Esophagus squamous epithelium (tissue), 5 donors: ENCODE measurements around the gene IMMP2L. TPM values are rescaled to one million over a fixed set of nuclear protein-coding genes. Genes with fewer than 3 reads are reported as not detected.

ENCODE experiments used
- DNase-seq: peaks from one replicate; lab custom pipeline; 2025; lab: John Stamatoyannopoulos, UW
- H3K27ac ChIP-seq, 4 donors: fragments of 200-600 bp; sonication (generic); one replicate each; pipeline ENCODE4 v1.5.1; 2016 to 2019; ENCODE audit warnings: mild to moderate bottlenecking in 1 of 4
- H3K27me3 ChIP-seq, 4 donors: fragments of 200-600 bp; sonication (generic); 1 replicate in 3 of 4; 2 replicates in 1 of 4; pipeline versions ENCODE4 v1.5.1 to v1.6.0; 2017 to 2021; ENCODE audit warnings: antibody characterized with exemption in 1 of 4
- H3K36me3 ChIP-seq, 3 donors: fragments of 200-600 bp; sonication (generic); one replicate each; pipeline ENCODE4 v1.5.1; 2016 to 2019
- H3K4me1 ChIP-seq, 3 donors: fragments of 200-600 bp; sonication (generic); one replicate each; pipeline ENCODE4 v1.5.1; 2017 to 2019
- H3K4me3 ChIP-seq, 4 donors: fragments of 200-600 bp; sonication (generic); 1 replicate in 3 of 4; 2 replicates in 1 of 4; pipeline ENCODE4 v1.5.1; 2016 to 2019; ENCODE audit warnings: mild to moderate bottlenecking in 2 of 4, moderate library complexity in 1 of 4
- H3K9me3 ChIP-seq, 3 donors: fragments of 200-600 bp; sonication (generic); one replicate each; pipeline ENCODE4 v1.5.1; 2016 to 2019
- CTCF ChIP-seq, 6 experiments: fragments of 450-650 bp in 4 of 6; fragments of 200-600 bp in 2 of 6; sonication (generic) in 2 of 6; IDR thresholded peaks; one replicate each; pipeline ENCODE4 v1.5.1; 2016 to 2019; ENCODE audit warnings: antibody characterized with exemption in 6 of 6, mild to moderate bottlenecking in 4 of 6, moderate library complexity in 4 of 6
- POLR2A ChIP-seq, 4 donors: fragments of 450-650 bp; IDR thresholded peaks; one replicate each; pipeline ENCODE4 v1.6.1; 2017; ENCODE audit warnings: antibody characterized with exemption in 4 of 4, mild to moderate bottlenecking in 4 of 4, moderate library complexity in 3 of 4
- WGBS, 2 donors: methylation state at CpG; one replicate each; pipeline ENCODE4 v1.1.5; 2018; 5-methylcytosine and 5-hydroxymethylcytosine counted together
- intact Hi-C: fragments of 100-400 bp; cut with DNase I; formaldehyde crosslinking; loops from one replicate; pipeline ENCODE4 v1.15.0; 2022
- total RNA-seq, 4 donors: library from RNA; depleted of rRNA; stranded (reverse); fragments of >200 nt; gene quantifications; one replicate each; pipeline ENCODE4 v1.1.0, GENCODE V29; 2016
- donor health status: DM: yes; HTN: yes; CAD: no.

Gene IMMP2L
- total RNA-seq, 4 donors from 2014 or later, result 1.6 to 21.7 (median 5.4) TPM

GRCh38 chr7:110842796-110843195, 719.5 kb downstream of the IMMP2L start:
- TF ChIP-seq CTCF (IDR thresholded peaks at IDR 0.05) (no peak), POLR2A (IDR thresholded peaks at IDR 0.05) (no peak)
- no peak overlapping the region for H3K4me3 ChIP-seq
- no peaks in the 10 kb centered on the region for H3K9me3 ChIP-seq
- intact Hi-C loops, result no loop called here
- no peak for DNase-seq
- no peaks in the 10 kb centered on the region for H3K4me1 ChIP-seq
- H3K36me3 ChIP-seq, result no peaks in the 10 kb centered on the region
- no peaks in the 10 kb centered on the region for H3K27me3 ChIP-seq
- no peak overlapping the region for H3K27ac ChIP-seq
- 78 to 89% methylated on average over 4 of the region's 4 CpGs for WGBS, 2 donors

- no peaks in the 10 kb centered on the region for H3K27me3 ChIP-seq
- H3K27ac ChIP-seq, result no peak overlapping the region
- WGBS, 2 donors, result 55 to 80% methylated on average over 2 to 3 of the region's 3 CpGs
- H3K9me3 ChIP-seq, result no peaks in the 10 kb centered on the region
- TF ChIP-seq CTCF (IDR thresholded peaks at IDR 0.05), result no peak
- H3K4me3 ChIP-seq, result no peak overlapping the region
- no peaks in the 10 kb centered on the region for H3K36me3 ChIP-seq
- intact Hi-C loops, result no loop called here
- DNase-seq, result no peak
- H3K4me1 ChIP-seq, result no peaks in the 10 kb centered on the region
Measured at GRCh38 chr7:110841840-110842545, 720.3 kb downstream of the IMMP2L start.

DNA sequence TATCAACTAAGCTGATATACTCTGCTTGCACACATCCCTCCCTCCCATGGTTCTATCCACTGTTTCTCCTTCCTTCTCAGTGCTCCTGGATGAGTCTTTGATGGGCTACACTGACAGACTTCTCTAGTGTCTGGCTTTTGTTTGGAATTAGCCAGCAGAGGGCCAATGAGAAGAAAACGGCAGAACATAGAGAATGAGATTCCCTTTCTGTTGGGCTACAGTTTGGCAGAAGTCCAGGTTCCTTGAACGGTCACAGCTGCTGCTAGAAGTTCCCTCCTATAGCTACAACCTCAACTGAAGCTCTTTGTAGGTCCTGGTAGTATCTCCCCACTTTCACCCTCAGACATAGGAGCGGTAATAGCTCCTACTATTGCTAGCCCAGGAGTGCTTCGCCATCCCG, 722.4 kb downstream of the IMMP2L start:
- Histone ChIP-seq H3K27ac (no peak overlapping the region), H3K9me3 (no peaks in the 10 kb centered on the region), H3K4me3 (no peak overlapping the region), H3K27me3 (no peaks in the 10 kb centered on the region), H3K4me1 (no peaks in the 10 kb centered on the region), H3K36me3 (no peaks in the 10 kb centered on the region)
- no peak for DNase-seq
- 64 to 68% methylated on average over 5 of the region's 5 CpGs for WGBS, 2 donors
- TF ChIP-seq CTCF (IDR thresholded peaks at IDR 0.05) (no peak), POLR2A (IDR thresholded peaks at IDR 0.05) (no peak)
- intact Hi-C loops, result no loop called here

GRCh38 chr7:110835849-110836248, 726.4 kb downstream of the IMMP2L start:
- intact Hi-C loops, result no loop called here
- TF ChIP-seq POLR2A (IDR thresholded peaks at IDR 0.05) (no peak), CTCF (IDR thresholded peaks at IDR 0.05) (no peak)

GRCh38 chr7:110835218-110835617, 727.1 kb downstream of the IMMP2L start:
- intact Hi-C loops, result no loop called here
- Histone ChIP-seq H3K27me3 (no peaks in the 10 kb centered on the region), H3K27ac (no peak overlapping the region), H3K4me1 (no peaks in the 10 kb centered on the region), H3K9me3 (no peaks in the 10 kb centered on the region), H3K36me3 (no peaks in the 10 kb centered on the region), H3K4me3 (no peak overlapping the region)
- no peak for DNase-seq
- TF ChIP-seq CTCF (IDR thresholded peaks at IDR 0.05) (no peak), POLR2A (IDR thresholded peaks at IDR 0.05) (no peak)
- WGBS, 2 donors, result 67 to 93% methylated on average over 1 of the region's 1 CpG

More at GRCh38 chr7:110835849-110836248, 726.4 kb downstream of the IMMP2L start:
- no peaks in the 10 kb centered on the region for H3K27me3 ChIP-seq
- DNase-seq, result no peak
- H3K4me3 ChIP-seq, result no peak overlapping the region
- H3K36me3 ChIP-seq, result no peaks in the 10 kb centered on the region
- H3K4me1 ChIP-seq, result no peaks in the 10 kb centered on the region
- no peaks in the 10 kb centered on the region for H3K9me3 ChIP-seq
- 85 to 91% methylated on average over 1 of the region's 1 CpG for WGBS, 2 donors
- H3K27ac ChIP-seq, result no peak overlapping the region
